Hematopoietic multipotent progenitor cell treated with erythropoietin and hydrocortisone succinate and interleukin-3 and kit ligand, for 17 days (in vitro differentiated cells): Measurements from ENCODE around the gene RNU1-1.
"Not testable (repeated sequence)": the region's sequence is repeated elsewhere in the genome, so short reads cannot be mapped to it uniquely, and the experiment has no call there.

ENCODE experiments used
- DNase-seq: peaks from one replicate; pipeline ENCODE4 v3.0.0-alpha.2; 2015; ENCODE audit warnings: low spot score

Gene RNU1-1

DNA sequence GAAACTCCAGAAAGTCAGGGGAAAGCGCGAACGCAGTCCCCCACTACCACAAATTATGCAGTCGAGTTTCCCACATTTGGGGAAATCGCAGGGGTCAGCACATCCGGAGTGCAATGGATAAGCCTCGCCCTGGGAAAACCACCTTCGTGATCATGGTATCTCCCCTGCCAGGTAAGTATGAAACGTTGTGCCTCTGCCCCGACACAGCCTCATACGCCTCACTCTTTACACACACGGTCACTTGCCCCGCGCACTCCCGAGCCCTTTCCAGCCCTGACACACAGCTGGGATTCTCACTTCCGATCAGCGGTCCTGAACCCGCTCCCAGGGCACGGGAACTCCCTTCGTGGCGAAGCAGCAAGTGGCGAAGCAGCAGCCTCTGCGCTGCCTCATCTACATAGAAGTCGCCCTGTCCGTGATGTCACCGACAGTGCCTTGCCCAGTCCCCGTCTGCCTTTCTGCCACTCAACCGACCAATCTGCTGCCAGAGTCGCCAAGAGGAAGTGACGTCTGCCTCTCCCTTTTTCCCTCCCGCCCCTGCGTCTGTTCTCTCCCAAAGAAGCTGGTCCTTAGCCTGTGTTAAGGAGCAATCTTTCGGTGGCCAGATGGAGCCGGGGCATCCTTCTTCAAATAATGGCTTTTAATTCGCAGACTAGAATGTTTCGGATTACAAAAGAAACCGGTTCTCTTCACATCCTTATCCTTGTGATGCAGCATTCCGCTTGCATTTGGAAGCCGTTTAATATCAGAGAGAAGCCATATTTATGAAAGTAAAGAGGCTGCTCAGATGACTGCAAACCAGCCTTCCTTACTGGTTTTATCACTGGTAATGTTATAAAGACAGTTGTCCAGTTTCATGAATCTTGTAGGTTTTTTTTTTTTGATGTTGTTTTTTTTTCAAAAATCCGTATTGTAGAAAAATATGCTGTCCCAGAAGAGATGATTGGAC, at the start of gene RNU1-1:
RNU1-1 (minus strand) TSS at position 179 of the 949 bp plus-strand sequence.
- DNase-seq: peak; percentile 77

DNA sequence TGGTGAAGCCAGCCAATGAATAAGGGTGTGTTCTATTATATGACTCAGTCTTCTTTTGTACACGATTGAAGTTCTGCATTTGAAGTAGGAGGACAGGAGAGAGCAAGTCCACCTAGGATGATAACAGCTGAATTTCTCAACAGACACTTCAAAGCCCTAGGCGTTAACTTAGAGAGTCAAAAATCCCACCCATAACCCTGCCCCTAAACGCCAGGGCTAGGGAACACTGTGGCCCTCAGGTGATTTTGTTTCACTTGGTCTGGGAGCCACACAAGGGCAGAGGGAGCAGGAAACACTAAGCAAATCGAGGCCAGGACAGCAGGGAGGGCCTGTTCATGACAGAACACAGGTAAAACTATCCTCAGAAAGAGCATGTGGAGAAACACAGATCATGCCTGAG, 47.0 kb upstream of the RNU1-1 start:
- DNase-seq: not testable (repeated sequence)

GRCh38 chr1:16560498-16560897, 46.4 kb upstream of the RNU1-1 start:
- DNase-seq: not testable (repeated sequence)

DNA sequence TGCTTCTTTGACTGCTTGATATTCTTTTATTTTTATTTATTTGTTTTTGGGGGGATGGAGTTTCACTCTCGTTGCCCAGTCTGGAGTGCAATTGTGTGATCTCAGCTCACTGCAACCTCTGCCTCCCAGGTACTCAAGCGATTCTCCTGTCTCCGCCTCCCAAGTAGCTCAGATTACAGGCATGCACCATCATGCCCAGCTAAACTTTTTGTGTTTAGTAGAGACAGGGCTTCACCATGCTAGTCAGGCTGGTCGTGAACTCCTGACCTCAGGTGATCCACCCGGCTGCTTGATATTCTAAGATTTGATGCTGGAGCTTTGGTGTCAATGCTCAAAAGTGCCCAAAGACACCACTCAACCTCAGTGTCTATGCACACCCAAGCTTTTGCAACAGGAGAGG, 45.6 kb upstream of the RNU1-1 start:
- DNase-seq: not testable (repeated sequence)

DNA sequence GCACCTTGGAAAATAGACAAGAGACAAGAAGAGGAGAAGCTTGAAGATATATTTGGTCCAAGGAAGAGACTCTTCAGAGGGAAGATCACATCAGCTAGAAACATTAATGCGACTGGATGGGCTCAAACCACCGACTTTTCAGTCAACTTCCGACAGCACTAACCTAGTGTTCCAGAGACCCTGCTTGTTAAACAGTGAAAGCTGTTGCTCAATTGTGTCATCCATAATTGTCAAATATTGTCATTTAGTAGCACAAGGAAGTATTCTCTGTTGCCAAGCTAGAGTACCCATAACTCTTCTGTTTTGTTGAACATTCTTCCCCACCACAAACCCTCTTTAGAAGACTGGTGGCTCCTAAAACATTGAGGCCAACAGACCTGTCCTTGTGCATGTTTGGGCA, 42.9 kb upstream of the RNU1-1 start:
- DNase-seq: not testable (repeated sequence)

DNA sequence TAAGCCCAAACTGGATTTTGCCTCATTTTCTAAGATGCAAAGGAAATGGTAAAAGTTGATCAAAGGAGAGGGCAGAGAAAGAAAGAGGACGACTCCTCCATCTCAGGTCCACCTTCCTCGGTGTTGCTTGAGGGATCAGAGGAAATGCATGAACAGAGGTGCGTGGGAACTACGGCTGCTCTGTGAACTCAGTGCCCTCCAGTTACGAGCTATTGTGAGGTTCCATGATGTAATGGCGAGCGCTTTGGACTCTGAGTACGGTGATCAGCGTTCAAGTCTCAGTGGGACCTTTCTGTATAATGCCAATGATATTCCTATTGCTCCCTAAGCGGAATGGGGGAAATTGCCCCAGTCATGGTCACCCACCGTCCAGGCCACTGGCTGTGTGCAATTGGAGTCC, 39.2 kb upstream of the RNU1-1 start:
- DNase-seq: not testable (repeated sequence)

- not testable (repeated sequence) for DNase-seq
Measured at GRCh38 chr1:16550212-16550918, 36.3 kb upstream of the RNU1-1 start.

GRCh38 chr1:16549545-16549944, 35.5 kb upstream of the RNU1-1 start:
- DNase-seq: not testable (repeated sequence)

GRCh38 chr1:16547502-16548241, 33.6 kb upstream of the RNU1-1 start:
- not testable (repeated sequence) for DNase-seq

GRCh38 chr1:16545682-16546095, 31.6 kb upstream of the RNU1-1 start:
- DNase-seq: not testable (repeated sequence)

GRCh38 chr1:16540421-16540893, 26.4 kb upstream of the RNU1-1 start:
- not testable (repeated sequence) for DNase-seq

GRCh38 chr1:16537528-16537927, 23.4 kb upstream of the RNU1-1 start:
- not testable (repeated sequence) for DNase-seq

- DNase-seq: not testable (repeated sequence)
Measured at GRCh38 chr1:16536796-16537195, 22.7 kb upstream of the RNU1-1 start.

GRCh38 chr1:16535898-16536297, 21.8 kb upstream of the RNU1-1 start:
- not testable (repeated sequence) for DNase-seq

DNA sequence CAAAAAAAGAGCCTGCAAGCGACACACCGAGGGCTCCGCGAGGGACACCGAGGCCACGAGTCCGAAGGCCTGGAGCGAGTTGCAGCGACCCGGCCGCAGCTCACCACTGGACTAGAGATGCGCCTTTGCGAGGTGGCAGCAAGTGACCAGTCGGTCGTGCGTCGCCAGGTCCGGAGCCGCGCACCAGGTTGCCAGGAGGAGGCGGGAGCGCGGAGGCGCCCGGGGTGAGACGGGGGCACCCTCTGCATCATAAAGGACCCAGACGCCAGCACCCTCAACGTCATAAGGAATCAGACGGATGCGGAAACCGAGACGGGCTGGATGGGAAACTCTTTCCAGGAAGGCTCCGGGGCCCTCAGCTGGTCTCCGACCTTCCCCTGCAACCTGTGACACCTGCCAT, 21.4 kb upstream of the RNU1-1 start:
- not testable (repeated sequence) for DNase-seq

- DNase-seq: not testable (repeated sequence)
Measured at GRCh38 chr1:16534829-16535456, 20.9 kb upstream of the RNU1-1 start.

DNA sequence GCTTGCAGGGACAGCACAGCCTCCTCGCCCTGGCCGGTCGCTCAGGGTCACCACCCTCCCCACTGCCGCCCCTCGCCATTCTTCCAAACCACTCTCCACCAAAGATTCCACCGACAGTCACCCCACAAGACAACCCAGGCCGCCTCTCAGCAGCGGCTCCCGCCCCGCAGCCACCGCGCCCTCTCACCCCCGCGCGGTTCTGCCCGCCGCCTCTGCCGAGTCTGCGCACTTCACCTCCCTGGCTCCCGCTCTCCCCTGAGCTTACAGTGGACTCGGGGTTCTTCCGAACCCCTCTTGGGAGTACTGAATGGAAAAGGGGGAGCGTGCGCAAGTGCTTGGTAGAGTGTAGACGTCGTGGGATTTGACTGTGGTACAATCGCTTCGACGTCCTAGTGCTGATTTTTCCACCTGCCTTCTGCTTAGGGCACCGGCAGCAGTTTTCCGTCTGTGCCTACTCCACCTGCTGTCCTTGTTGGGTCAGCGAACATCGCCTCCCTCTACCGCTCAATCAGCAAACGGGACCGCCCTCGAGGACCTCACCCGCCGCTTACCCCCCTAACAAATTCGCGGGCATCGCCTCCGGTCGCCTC, 20.2 kb upstream of the RNU1-1 start:
- not testable (repeated sequence) for DNase-seq

GRCh38 chr1:16532235-16532991, 18.3 kb upstream of the RNU1-1 start:
- not testable (repeated sequence) for DNase-seq

DNA sequence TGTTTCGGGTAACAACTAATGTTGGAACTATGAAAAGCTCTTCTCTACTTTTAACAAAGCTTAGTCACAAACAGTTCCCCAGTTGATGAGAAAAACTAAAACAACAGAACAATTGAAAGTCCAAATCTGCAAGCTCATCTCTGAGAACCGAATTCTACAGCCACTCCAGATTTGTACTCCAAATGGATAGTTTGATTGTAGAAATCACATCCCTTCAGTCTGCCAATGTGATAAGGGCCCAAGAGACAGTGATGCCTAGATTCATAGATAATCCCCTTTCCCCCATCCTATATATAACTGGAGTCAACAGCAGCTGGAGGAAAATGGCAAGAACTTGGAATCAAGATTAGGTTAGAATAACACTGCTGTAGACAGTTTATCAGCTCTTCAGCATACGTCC, 14.3 kb upstream of the RNU1-1 start:
- not testable (repeated sequence) for DNase-seq

- not testable (repeated sequence) for DNase-seq
Measured at GRCh38 chr1:16525769-16526168, 11.7 kb upstream of the RNU1-1 start.
